Islet of Langerhans (tissue), 1 donor: ENCODE results near the gene KIAA1958.

Experiments
- FAIRE-seq: peaks from one replicate; lab custom pipeline; 2011; peaks lifted over from hg19 to GRCh38; lab: Jason Lieb, UNC

Gene KIAA1958

GRCh38 chr9:112605963-112606699 is 119.5 kb downstream of the KIAA1958 start:
- FAIRE-seq, result no peak

- no peak for FAIRE-seq
Measured at GRCh38 chr9:112608851-112609250, 122.2 kb downstream of the KIAA1958 start.

- FAIRE-seq, result no peak
Measured at GRCh38 chr9:112615584-112616266, 129.1 kb downstream of the KIAA1958 start.

GRCh38 chr9:112617371-112617770 is 130.7 kb downstream of the KIAA1958 start:
- no peak for FAIRE-seq

GRCh38 chr9:112618385-112619009 is 131.9 kb downstream of the KIAA1958 start:
- FAIRE-seq, result no peak

- FAIRE-seq, result no peak
Measured at GRCh38 chr9:112620388-112620787, 133.8 kb downstream of the KIAA1958 start.

- FAIRE-seq, result no peak
Measured at GRCh38 chr9:112621018-112621655, 134.5 kb downstream of the KIAA1958 start.

- FAIRE-seq, result no peak
Measured at GRCh38 chr9:112623198-112623597, 136.6 kb downstream of the KIAA1958 start.

- no peak for FAIRE-seq
Measured at GRCh38 chr9:112624711-112625707, 138.4 kb downstream of the KIAA1958 start.

- peak; percentile 81 for FAIRE-seq
Measured at GRCh38 chr9:112629671-112630485, 143.3 kb downstream of the KIAA1958 start.

- peak; percentile 41 for FAIRE-seq
Measured at GRCh38 chr9:112631313-112632070, 144.9 kb downstream of the KIAA1958 start.

GRCh38 chr9:112640311-112640710 is 153.7 kb downstream of the KIAA1958 start:
- FAIRE-seq, result no peak

GRCh38 chr9:112642126-112642525 is 155.5 kb downstream of the KIAA1958 start:
- FAIRE-seq, result no peak

GRCh38 chr9:112647596-112647995 is 161.0 kb downstream of the KIAA1958 start:
- FAIRE-seq, result no peak

- FAIRE-seq, result no peak
Measured at GRCh38 chr9:112648624-112649023, 162.0 kb downstream of the KIAA1958 start.

- no peak for FAIRE-seq
Measured at GRCh38 chr9:112654282-112654681, 167.7 kb downstream of the KIAA1958 start.

- no peak for FAIRE-seq
Measured at GRCh38 chr9:112655668-112656067, 169.0 kb downstream of the KIAA1958 start.

GRCh38 chr9:112659906-112660305 is 173.3 kb downstream of the KIAA1958 start:
- FAIRE-seq, result no peak

- FAIRE-seq, result no peak
Measured at GRCh38 chr9:112663681-112664080, 177.1 kb downstream of the KIAA1958 start.

GRCh38 chr9:112664531-112664930 is 177.9 kb downstream of the KIAA1958 start:
- FAIRE-seq, result no peak
